Subcutaneous adipose tissue (tissue), 4 donors: ENCODE results near the gene TSSK6. TPM values are rescaled to one million over a fixed set of nuclear protein-coding genes. Genes with fewer than 3 reads are reported as not detected.

Experiments
- total RNA-seq, 4 donors: library from RNA; depleted of rRNA; stranded (reverse); fragments of >200 nt; gene quantifications; one replicate each; pipeline ENCODE4 v1.1.0, GENCODE V29; 2016
- TF ChIP-seq, protein P1 (sequence below): fragments of 450-650 bp; IDR thresholded peaks from one replicate; pipeline ENCODE4 v1.5.1; 2016; ENCODE audit warnings: low read depth, mild to moderate bottlenecking, control low read depth, antibody characterized with exemption, moderate library complexity

The TSSK6 gene
- total RNA-seq, 4 donors from 2014 or later = 0.57 to 2.2 (median 1.3) TPM

DNA sequence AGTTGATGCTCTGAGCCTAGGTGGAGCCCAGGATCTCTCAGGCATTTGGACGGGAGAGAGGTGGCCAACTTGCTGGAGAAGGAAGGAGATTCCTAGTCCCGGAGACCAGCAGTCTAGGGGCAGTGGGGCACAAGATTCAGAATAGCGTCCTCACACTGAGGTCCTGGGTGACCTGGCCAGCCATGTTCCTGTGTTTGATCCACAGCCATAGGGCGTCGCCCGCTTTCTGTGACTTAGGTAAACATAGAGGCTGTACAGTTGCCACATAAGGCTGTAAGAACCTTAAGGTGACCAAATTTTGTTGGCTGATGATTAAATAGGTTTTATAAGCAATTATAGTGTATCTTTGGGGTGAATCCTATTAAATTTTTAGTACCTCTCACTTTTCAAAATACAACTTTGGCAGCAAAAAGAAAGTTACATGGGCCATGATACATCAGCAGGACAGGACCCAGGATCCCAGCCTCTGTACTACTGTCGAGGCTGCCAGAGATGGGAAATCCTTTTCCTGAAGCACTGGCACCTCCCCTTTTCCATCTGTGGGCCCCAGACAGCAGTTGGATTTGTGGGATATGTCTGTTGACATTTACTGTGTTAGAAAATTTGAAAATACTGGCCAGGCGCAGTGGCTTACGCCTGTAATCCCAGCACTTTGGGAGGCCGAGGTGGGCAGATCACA lies 37.5 kb downstream of the TSSK6 start:
- TF ChIP-seq, protein P1, sequence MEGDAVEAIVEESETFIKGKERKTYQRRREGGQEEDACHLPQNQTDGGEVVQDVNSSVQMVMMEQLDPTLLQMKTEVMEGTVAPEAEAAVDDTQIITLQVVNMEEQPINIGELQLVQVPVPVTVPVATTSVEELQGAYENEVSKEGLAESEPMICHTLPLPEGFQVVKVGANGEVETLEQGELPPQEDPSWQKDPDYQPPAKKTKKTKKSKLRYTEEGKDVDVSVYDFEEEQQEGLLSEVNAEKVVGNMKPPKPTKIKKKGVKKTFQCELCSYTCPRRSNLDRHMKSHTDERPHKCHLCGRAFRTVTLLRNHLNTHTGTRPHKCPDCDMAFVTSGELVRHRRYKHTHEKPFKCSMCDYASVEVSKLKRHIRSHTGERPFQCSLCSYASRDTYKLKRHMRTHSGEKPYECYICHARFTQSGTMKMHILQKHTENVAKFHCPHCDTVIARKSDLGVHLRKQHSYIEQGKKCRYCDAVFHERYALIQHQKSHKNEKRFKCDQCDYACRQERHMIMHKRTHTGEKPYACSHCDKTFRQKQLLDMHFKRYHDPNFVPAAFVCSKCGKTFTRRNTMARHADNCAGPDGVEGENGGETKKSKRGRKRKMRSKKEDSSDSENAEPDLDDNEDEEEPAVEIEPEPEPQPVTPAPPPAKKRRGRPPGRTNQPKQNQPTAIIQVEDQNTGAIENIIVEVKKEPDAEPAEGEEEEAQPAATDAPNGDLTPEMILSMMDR = no peak

DNA sequence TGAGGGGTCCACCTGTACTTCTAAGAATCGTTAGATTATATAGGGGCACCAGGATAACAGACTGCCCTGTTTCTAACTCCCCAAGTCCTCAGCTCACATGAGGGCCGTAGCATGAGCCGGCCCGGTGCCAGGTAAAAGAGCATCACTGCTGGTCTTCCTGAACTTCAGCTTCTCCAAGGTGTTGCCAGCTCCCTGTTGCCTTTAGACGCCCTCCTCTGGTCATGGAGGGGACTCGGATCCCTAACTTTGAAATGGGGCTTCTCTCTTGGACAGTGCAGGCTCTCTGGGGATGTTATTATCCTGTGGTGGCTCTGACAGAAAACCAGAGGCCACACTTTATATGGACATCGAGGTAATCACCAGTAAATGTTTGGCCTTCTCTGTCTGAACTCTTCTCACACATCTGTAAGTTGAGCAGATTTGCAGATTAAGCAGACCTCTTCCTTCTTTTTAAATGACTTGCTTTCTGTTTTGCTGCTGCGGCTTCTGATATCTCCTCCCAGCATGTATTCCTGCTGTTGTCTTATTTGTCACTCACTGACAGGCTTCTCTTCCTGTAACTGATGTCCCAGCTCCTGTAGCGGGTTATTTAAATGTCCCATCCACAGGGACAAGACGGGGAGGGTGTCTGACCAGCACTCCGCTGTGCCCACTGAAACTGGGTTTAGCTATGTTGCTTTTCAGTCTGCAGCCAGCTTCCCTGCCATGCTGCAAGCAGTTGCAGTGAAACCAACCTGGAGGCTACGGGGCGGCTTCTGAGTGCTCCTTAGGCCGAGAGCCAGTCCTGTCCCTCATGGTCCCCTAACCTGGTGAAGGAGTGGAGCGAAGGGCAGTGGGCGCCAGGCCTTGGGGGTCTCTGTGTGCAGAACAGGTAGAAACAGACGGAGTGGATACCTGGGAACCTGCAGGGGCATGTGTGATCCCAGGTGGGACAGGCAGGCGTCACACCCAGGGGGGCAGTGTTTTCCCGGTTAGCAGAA lies 39.2 kb downstream of the TSSK6 start:
- TF ChIP-seq, protein P1 = no peak

DNA sequence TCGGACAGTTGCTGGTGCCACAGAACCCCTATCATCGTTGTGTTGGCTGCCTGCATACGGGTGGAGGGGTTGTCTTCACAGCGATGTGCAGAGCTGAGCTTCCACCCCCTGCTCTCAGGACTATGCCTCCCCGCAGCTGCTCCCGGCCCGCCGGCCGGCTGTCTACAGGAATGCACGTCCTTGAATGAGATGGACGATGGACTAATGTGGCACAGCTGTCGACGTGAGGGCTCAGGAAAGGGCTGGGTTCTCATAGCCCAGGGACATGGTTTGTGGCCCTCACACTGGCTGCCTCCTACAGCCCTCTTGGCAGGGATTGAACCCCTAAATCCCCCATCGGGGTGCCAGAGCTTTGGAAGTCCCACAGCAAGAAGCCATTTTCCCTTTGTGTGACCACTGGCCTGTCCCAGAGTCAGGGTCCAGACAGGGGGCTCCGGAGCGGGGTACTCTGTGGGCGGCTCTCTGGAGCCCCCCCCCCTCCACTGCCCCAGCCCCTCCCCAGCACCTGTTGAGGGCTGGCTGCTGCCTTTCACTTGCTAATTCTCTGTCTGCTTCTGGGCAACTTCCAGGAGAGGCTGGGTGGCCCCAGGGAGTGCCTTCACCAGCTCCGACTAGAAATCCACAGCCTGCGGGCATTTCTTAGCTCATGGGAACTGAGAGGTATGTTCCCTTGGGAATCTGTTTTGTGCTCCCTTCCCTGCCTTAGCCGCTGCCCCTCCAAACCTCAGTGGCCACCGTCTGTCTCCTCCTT lies 40.2 kb downstream of the TSSK6 start:
- TF ChIP-seq, protein P1 = no peak

DNA sequence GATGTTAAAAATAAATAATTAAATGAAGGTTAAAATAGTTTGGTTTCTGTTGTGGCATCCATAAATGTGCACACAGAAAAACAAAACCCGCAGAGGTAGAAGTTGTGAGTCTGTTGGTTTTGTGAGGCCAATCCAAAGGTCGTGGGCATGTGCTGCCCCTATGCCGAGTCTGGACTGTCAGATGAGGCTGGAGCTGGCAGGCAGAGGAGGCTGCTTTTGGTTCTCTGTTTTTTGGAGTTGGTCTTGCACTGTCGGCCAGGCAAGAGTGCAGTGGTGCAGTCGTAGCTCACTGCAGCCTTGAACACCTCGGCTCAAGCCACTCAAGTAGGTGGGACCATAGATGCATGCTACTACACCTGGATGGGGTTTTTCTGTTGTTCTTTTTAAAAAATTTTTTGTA lies 43.7 kb downstream of the TSSK6 start:
- TF ChIP-seq, protein P1 = no peak

DNA sequence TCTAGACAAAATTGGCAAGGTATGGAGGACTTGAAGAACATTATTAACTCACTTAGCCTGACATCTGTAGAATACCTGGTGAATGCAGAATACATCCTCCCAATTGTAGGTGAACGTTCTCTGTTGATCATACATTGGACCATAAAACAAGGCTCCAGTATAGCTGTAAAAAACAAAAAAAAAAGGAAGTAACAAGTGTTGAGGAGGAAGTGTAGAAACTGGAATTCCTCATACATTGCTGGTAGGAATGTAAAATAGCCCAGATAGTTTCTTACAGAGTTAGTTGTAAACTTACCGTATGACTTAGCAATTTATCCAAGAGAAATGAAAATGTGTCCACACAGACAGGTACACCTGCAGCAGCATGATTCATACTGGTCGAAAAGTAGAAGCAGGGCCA lies 44.8 kb downstream of the TSSK6 start:
- TF ChIP-seq, protein P1 = no peak

DNA sequence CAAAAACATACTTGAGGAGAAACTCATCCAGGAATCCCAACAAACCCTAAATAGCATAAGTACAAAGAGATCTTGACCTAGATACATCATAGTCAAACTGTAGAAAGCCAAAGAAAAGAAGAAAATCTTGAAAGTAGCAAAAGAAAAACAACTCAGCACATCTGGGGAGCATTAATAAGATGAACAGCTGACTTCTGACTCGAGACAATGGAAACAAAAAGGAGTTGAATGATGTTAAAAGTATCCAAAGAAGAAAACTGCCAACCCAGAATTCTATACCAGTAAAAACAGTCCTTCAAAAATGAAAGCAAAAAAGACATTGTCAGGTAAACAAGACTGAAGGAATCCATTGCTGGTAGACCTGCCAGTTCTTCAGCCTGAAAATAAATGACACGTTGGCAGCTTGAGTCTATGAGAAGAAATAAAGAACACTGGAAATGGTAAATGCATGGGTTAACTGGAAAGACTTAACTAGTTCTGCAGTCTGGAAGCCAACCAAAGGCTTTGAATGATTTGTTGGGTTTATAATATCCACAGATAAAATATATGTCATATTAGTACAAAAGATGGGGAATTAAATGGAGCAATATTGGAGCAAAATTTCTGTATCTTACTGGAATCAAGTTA lies 46.8 kb downstream of the TSSK6 start:
- TF ChIP-seq, protein P1 = no peak
